HepG2 (cell line): ENCODE results near the gene PRXL2B. TPM values are rescaled to one million over a fixed set of nuclear protein-coding genes. Genes with fewer than 3 reads are reported as not detected.

Source experiments
- ATAC-seq: fragments of 200-7000 bp; cut with Tn5 transposase; 3 replicates; pipeline ENCODE4 v1.9.1; 2020; ENCODE audit warnings: mild to moderate bottlenecking, moderate library complexity
- BruUV-seq: library from RNA; stranded (reverse); fragments of 400-500 nt; replicated peaks from 2 replicates; lab custom pipeline; 2021; lab: Mats Ljungman, UMichigan
- CTCF ChIA-PET: fragments of 300-600 bp; formaldehyde crosslinking; extraction: SDS; loops from one replicate; lab custom pipeline; 2021; ENCODE audit warnings: low total read pairs, inconsistent platforms, low intra/inter-chr PET ratio; lab: Yijun Ruan, JAX
- POLR2A ChIA-PET: fragments of 350-600 bp; sonication (Branson Sonifier 250); formaldehyde crosslinking; loops from one replicate; lab custom pipeline; 2020; ENCODE audit warnings: antibody characterized with exemption, inconsistent platforms; lab: Yijun Ruan, JAX
- DNase-seq: peaks from one replicate; pipeline ENCODE4 v3.0.0-alpha.2; 2015; ENCODE audit warnings: low spot score
- FAIRE-seq: peaks from 3 replicates; lab custom pipeline; 2011; peaks lifted over from hg19 to GRCh38; lab: Jason Lieb, UNC
- H2AFZ ChIP-seq: one replicate; pipeline ENCODE4 v1.6.1; 2011; ENCODE audit warnings: low read length, inconsistent platforms
- H3K27ac ChIP-seq: fragments of 300-600 bp; 3 replicates; pipeline ENCODE4 v1.8.0; 2011; ENCODE audit warnings: mixed run types, mild to moderate bottlenecking, mixed read lengths, low read length, inconsistent platforms; ENCODE audit not compliant: insufficient read depth; ENCODE audit errors: extremely low read length
- H3K27me3 ChIP-seq, 2 experiments: fragments of 200-600 bp in 1 of 2; 2 replicates in 1 of 2; 3 replicates in 1 of 2; pipeline versions ENCODE4 v1.6.0 to v1.8.0; 2011; ENCODE audit warnings: low read length in 2 of 2, mild to moderate bottlenecking in 2 of 2, moderate library complexity in 2 of 2, inconsistent platforms in 1 of 2; ENCODE audit not compliant: insufficient read depth in 2 of 2, control insufficient read depth in 1 of 2
- H3K36me3 ChIP-seq, 2 experiments: fragments of 200-600 bp in 1 of 2; replicated peaks in 1 of 2; 2 replicates in 1 of 2; 3 replicates in 1 of 2; pipeline versions ENCODE4 v1.5.1 to v1.8.0; 2011; ENCODE audit warnings: low read length in 2 of 2, inconsistent platforms in 1 of 2; ENCODE audit not compliant: insufficient read depth in 2 of 2, control insufficient read depth in 1 of 2
- H3K4me1 ChIP-seq: 2 replicates; pipeline ENCODE4 v1.5.1; 2012; ENCODE audit warnings: low read length, inconsistent platforms; ENCODE audit not compliant: insufficient read depth
- H3K4me2 ChIP-seq: 2 replicates; pipeline ENCODE4 v1.6.0; 2011; ENCODE audit warnings: low read depth, low read length, inconsistent platforms
- H3K4me3 ChIP-seq, 3 experiments: fragments of 200-600 bp in 1 of 3; sonication (generic), shearing (Covaris generic) in 1 of 3; replicated peaks in 1 of 3; 2 replicates each; pipeline ENCODE4 v1.5.1; 2011 to 2016; ENCODE audit warnings: low read length in 3 of 3, inconsistent platforms in 2 of 3, low read depth in 2 of 3, mild to moderate bottlenecking in 2 of 3, control low read depth in 1 of 3, mixed read lengths in 1 of 3; ENCODE audit not compliant: insufficient read depth in 1 of 3
- H3K79me2 ChIP-seq: one replicate; pipeline ENCODE4 v1.6.1; 2011; ENCODE audit warnings: low read length, inconsistent platforms; ENCODE audit not compliant: insufficient read depth
- H3K9ac ChIP-seq: 2 replicates; pipeline ENCODE4 v1.6.0; 2011; ENCODE audit warnings: mild to moderate bottlenecking, low read depth, low read length, inconsistent platforms; ENCODE audit not compliant: insufficient read depth
- H3K9me3 ChIP-seq: 2 replicates; pipeline ENCODE4 v1.5.1; 2012; ENCODE audit warnings: mild to moderate bottlenecking, low read length
- H4K20me1 ChIP-seq: 2 replicates; pipeline ENCODE4 v1.6.0; 2011; ENCODE audit warnings: inconsistent platforms, mild to moderate bottlenecking, low read length, moderate library complexity; ENCODE audit not compliant: insufficient read depth
- TGIF2 ChIP-seq: IDR thresholded peaks from 2 replicates; pipeline ENCODE4 v1.6.1; 2016; ENCODE audit warnings: control low read depth, missing compliant biosample characterization
- ZNF589 ChIP-seq: sonication (generic); formaldehyde crosslinking; conservative IDR thresholded peaks from 2 replicates; pipeline ENCODE4 v1.8.0; 2022; ENCODE audit warnings: mild to moderate bottlenecking, moderate library complexity, missing genetic modification reagents
- WGBS: methylation state at CpG from one replicate; pipeline ENCODE4 v1.1.6; 2017; ENCODE audit warnings: low lambda C conversion rate; 5-methylcytosine and 5-hydroxymethylcytosine counted together
- in situ Hi-C: cut with HindIII; loops from 2 replicates; pipeline ENCODE4 v1.10.0; 2017; ENCODE audit warnings: low pct_unique_long_range_greater_than_20kb; ENCODE audit not compliant: extremely low pct_ligation_motif_present
- intact Hi-C: fragments of 100-400 bp; cut with micrococcal nuclease; formaldehyde crosslinking; loops from one replicate; pipeline ENCODE4 v1.10.0; 2022; ENCODE audit not compliant: unreplicated experiment
- polyA plus RNA-seq, 8 experiments: library from polyadenylated mRNA; depleted of rRNA in 3 of 8; stranded (reverse) in 7 of 8; unstranded in 1 of 8; fragments of >200 nt; fragmentation: Illumina TruSeq in 4 of 8; extraction: Trizol in 4 of 8; gene quantifications; 2 replicates each; pipeline versions ENCODE4 v1.2.1 to v1.2.3, GENCODE V29; 2011 to 2016; ENCODE audit warnings: low read depth in 4 of 8, missing spikeins in 1 of 8, mixed read lengths in 1 of 8; ENCODE audit not compliant: insufficient read depth in 1 of 8
- total RNA-seq, 5 experiments: library from RNA; depleted of rRNA; stranded (reverse); fragments of >200 nt; fragmentation: Illumina TruSeq; extraction: Trizol; gene quantifications; 2 replicates each; pipeline ENCODE4 v1.2.3, GENCODE V29; 2016; ENCODE audit warnings: low read depth in 1 of 5
- TF ChIP-seq, protein P1 (sequence below): sonication (generic); formaldehyde crosslinking; IDR thresholded peaks from 2 replicates; pipeline ENCODE4 v1.5.1; 2020; ENCODE audit warnings: mild to moderate bottlenecking, missing genetic modification reagents, moderate library complexity

Gene PRXL2B
- total and polyA plus RNA-seq, 2 of the 13 experiments (the other 11 are each of a cell fraction or from before 2014, with no cell fraction given): 16.8 to 22.1 TPM

DNA sequence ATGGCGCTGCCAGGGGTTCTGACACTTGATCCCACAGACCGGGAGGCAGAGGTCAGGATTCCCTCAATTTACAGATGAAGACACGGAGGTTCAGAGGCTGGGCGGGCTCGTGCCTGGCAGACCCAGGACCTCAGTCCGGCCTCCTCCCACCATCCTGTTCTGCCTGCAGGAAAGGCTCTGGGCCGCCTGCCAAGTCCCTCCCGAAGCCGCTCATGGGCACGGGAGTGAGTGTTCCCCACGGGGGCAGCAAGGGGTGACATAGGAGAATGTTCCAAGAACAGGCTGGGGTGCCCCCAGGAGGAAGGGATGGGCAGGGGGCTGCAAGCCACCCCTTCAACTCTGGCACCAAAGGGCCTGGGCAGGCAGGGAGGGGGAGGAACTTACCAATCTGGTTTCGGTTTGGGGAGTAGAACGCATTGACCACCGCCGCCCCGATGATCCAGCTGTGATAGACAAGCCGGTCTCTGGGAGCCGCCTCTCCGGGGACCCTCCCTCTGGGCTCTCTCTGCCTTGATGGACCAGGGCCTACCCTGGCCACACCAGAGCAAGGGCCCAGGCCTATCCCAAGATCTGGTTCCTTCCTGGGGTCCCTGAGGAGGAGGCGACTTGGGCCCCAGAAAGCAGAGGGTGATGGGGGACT is 7.5 kb downstream of the PRXL2B start:
- no TSS peak for BruUV-seq
- peak; percentile 17; the same call in 2 of the 3 replicates for ATAC-seq

More for the DNA sequence above, 7.5 kb downstream of the PRXL2B start:
- Histone ChIP-seq H3K27ac (no peak overlapping the region), H2AFZ (no peak overlapping the region), H4K20me1 (no peaks in the 10 kb centered on the region), H3K36me3 (no peaks in the 10 kb centered on the region), H3K27me3 (peaks cover 8 to 47% of the 10 kb centered on the region in 2 experiments; a peak in 4 of 5 replicates), H3K4me3 (peak overlapping the region in 1 of 3 experiments; percentile 10; a peak in 1 of 6 replicates), H3K9me3 (no peaks in the 10 kb centered on the region), H3K4me1 (peaks cover 12% of the 10 kb centered on the region), H3K79me2 (no peaks in the 10 kb centered on the region), H3K4me2 (peak overlapping the region; percentile 42), H3K9ac (no peak overlapping the region)
- no peak for DNase-seq
- no peak for FAIRE-seq
- CTCF ChIA-PET: no interaction called here
- WGBS: 27% methylated on average over 2 of the region's 20 CpGs
- in situ Hi-C loops: no loop called here
- TF ChIP-seq TGIF2: no peak
- TF ChIP-seq ZNF589 (CRISPR knock-in tag): 0 out of 2 replicates have a peak, but pooled peaks have one; percentile 40
- TF ChIP-seq, protein P1, sequence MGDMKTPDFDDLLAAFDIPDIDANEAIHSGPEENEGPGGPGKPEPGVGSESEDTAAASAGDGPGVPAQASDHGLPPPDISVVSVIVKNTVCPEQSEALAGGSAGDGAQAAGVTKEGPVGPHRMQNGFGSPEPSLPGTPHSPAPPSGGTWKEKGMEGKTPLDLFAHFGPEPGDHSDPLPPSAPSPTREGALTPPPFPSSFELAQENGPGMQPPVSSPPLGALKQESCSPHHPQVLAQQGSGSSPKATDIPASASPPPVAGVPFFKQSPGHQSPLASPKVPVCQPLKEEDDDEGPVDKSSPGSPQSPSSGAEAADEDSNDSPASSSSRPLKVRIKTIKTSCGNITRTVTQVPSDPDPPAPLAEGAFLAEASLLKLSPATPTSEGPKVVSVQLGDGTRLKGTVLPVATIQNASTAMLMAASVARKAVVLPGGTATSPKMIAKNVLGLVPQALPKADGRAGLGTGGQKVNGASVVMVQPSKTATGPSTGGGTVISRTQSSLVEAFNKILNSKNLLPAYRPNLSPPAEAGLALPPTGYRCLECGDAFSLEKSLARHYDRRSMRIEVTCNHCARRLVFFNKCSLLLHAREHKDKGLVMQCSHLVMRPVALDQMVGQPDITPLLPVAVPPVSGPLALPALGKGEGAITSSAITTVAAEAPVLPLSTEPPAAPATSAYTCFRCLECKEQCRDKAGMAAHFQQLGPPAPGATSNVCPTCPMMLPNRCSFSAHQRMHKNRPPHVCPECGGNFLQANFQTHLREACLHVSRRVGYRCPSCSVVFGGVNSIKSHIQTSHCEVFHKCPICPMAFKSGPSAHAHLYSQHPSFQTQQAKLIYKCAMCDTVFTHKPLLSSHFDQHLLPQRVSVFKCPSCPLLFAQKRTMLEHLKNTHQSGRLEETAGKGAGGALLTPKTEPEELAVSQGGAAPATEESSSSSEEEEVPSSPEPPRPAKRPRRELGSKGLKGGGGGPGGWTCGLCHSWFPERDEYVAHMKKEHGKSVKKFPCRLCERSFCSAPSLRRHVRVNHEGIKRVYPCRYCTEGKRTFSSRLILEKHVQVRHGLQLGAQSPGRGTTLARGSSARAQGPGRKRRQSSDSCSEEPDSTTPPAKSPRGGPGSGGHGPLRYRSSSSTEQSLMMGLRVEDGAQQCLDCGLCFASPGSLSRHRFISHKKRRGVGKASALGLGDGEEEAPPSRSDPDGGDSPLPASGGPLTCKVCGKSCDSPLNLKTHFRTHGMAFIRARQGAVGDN (CRISPR knock-in tag): peak; percentile 35; the same call in 1 of the 2 replicates
- intact Hi-C loops: no loop called here
- POLR2A ChIA-PET: no interaction called here
